DMS53 treated with DMSO at 0.1 percent for 48 hours (cell line): ENCODE data around the gene NHS.

Source experiments
- DNase-seq: peaks from one replicate; lab custom pipeline; 2025; ENCODE audit not compliant: unreplicated experiment; lab: John Stamatoyannopoulos, UW

The NHS gene

DNA sequence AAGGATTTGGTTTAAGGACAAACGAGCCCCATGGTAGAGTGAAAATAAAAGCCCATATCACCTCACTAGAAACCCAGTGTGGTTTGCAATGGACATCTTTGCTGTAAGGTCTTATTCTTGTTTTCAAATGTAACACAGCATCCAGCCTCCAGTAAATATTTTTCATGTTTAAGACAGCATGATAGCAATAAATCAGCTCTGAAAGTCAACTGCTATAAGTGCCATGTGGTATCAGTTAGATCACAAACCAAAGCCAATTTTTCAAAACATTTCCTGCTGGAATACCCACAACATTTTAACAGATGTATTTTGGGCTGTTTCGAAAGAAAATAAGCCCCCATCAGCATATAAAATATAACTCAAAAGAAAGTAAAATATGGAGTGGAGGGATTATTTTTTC, 338.3 kb downstream of the NHS start:
- DNase-seq, result no peak

GRCh38 chrX:17718649-17719165, 343.7 kb downstream of the NHS start:
- no peak for DNase-seq

- DNase-seq, result no peak
These were observed 344.7 kb downstream of the NHS start for GRCh38 chrX:17719711-17720110.

DNA sequence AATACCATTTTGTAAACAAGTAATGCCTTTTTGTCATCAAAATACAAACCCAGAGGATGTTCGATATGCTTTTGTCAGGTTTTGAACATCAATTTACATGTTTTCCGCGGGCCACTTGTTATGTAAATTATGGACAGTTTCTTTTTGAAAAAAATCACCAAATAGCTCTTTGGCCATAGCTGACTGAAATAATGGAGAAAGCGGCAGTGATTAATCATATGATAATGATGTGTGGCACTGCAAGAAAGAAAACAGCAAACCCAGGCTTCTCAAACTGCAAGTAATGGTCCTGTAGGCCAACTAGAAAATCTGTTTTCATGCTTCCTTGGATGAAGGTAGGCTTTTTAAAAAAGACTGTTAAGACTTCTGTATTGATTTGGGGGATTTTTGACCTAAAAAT, 346.7 kb downstream of the NHS start:
- no peak for DNase-seq

DNA sequence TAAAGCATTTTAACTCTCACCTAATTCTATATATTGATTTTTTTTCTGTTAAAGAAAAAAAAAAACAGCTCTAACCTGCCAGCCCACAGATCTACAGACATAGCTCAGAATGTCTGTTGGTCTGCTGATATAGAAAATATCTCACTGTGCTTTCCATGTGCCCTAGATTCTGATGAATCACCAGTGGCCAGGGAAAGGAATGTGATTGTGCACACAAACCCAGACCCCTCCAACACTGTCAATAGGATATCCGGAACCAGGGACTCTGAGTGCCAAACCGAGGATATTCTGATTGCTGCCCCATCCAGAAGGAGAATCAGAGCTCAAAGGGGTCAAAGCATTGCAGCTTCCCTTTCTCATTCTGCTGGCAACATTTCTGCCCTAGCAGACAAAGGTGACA, 350.2 kb downstream of the NHS start:
- no peak for DNase-seq

GRCh38 chrX:17732138-17732783, 357.3 kb downstream of the NHS start:
- no peak for DNase-seq

DNA sequence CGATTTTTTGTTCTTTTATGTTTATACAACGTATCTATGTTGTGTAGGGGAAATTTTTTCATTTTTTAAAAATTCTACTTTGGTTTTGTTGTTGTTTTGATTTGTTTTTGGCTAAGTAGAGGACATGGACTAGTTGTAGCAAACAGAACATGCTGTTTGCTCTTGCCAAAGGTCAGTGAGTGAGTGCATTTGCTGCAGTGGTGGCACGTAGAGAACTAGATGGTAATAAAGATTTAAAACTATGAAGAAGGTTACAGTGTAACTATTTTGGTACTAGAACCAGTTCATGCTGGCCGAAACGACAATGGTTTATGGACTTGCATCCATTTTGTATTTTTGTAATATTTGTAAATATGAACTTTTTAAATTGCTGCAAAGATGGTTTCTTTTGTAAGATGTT, 360.4 kb downstream of the NHS start:
- DNase-seq, result no peak

GRCh38 chrX:17736478-17736855, 361.5 kb downstream of the NHS start:
- no peak for DNase-seq

- peak; percentile 95 for DNase-seq
These were observed 362.1 kb downstream of the NHS start, which contains the start of gene SCML1 for GRCh38 chrX:17736856-17737709. SCML1 (plus strand) TSS chrX:17737493; CDS start chrX:17744187, 6,694 bp downstream.

GRCh38 chrX:17737710-17737985, 362.6 kb downstream of the NHS start:
- no peak for DNase-seq

GRCh38 chrX:17737986-17738713, 363.1 kb downstream of the NHS start:
- peak; percentile 34 for DNase-seq

- DNase-seq, result no peak
These were observed 363.9 kb downstream of the NHS start for GRCh38 chrX:17738737-17739535.

GRCh38 chrX:17740137-17741122, 365.4 kb downstream of the NHS start:
- no peak for DNase-seq

DNA sequence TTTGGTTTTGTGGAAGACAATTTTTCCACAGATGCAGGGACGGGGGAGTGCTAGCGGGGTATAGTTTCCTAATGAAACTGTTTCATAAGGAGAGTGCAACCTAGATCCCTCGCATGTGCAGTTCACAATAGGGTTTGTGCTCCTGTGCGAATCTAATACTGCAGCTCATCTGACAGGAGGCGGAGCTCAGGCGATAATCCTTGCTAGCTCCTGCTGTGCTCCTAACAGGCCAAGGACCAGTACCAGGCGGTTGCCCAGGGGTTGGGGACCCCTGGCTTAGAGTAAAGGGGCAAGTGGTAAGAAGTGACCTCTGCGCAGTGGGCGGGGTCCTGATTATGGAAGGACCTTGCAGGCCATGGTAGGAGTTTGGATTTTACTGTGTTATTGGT, 366.1 kb downstream of the NHS start:
- DNase-seq, result no peak

DNA sequence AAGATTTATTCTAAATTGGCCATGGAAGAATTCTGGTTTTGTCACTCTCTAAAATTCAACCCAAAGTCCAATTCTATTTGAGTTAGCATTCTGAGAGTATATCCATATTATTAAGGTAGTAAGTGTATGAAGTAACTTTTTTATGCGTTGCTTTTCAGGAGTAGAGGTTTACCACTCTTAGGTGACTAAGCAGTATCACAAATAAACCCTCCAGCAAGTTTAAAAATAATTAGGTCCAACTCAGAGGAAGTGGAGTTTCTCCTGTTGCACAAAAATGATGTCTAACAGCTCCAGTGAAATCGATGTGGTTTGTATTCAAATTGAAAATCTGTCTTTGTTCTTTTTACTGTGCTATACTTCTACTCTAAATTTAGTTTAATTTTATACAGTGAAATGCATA, 368.9 kb downstream of the NHS start:
- DNase-seq, result no peak

GRCh38 chrX:17744896-17745523, 370.0 kb downstream of the NHS start:
- DNase-seq, result no peak

- no peak for DNase-seq
These were observed 372.7 kb downstream of the NHS start for GRCh38 chrX:17747692-17748091.

DNA sequence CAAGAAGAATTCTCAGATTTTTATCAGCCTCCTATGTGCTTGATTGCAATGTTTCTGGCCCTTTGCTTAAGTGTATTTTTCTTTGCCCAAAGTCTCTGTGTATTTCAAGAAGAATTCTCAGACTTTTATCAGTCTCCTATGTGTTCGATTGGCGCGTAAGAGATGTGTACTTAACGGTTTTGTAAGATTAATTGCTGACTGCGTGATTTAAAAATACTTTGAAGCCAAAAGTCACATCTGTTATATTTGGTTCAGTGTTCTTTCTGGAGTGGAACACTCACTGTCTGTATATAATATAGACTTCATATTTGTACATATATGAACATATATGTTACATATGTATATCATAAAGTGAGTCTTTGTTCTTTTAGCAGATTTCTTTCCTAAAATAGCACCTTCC, 373.7 kb downstream of the NHS start:
- DNase-seq, result no peak

DNA sequence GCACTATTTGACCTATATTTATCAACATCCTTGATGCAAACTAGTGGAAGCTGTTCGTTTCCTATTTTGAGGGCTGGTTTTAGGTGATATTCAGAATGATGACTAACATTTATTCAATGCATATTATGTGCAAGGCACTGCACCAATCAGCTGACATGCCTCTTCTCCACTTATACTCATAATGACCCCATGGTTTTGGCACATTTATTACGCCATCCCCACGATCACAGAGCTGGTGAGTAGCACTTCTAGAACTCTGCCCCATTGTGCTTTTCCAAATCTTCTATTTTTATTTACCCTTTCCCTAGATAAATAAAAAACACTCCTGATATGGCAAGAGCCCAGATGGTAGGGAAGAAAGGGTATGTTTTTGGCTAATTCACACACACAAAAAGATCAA, 375.4 kb downstream of the NHS start:
- DNase-seq, result no peak
